OCI-LY3 (cell line): ENCODE measurements around the gene EFNA5.

Experiments used
- H2AFZ ChIP-seq: fragments of 200-600, 300-600 bp; shearing (Covaris generic); 2 replicates; pipeline ENCODE4 v1.6.0; 2014; ENCODE audit warnings: antibody characterized with exemption, low read depth, low read length
- H3K27ac ChIP-seq: fragments of 200-600, 300-600 bp; sonication (generic); 2 replicates; pipeline ENCODE4 v1.5.1; 2014; ENCODE audit warnings: mild to moderate bottlenecking, low read length, moderate library complexity, mixed read lengths
- H3K27me3 ChIP-seq: fragments of 200-600, 300-600 bp; sonication (generic); 2 replicates; pipeline ENCODE4 v1.6.1; 2014; ENCODE audit warnings: low read depth, low read length, mixed read lengths
- H3K36me3 ChIP-seq: fragments of 200-600, 300-600 bp; sonication (generic); replicated peaks from 2 replicates; pipeline ENCODE3; 2014; ENCODE audit warnings: low read depth, low read length, mixed read lengths
- H3K4me1 ChIP-seq: fragments of 300-600, 200-600 bp; sonication (generic); 2 replicates; pipeline ENCODE4 v1.6.1; 2014; ENCODE audit warnings: low read length, mixed read lengths
- H3K4me2 ChIP-seq: fragments of 200-600, 300-600 bp; sonication (generic); 2 replicates; pipeline ENCODE4 v1.6.1; 2014; ENCODE audit warnings: low read length, mixed read lengths
- H3K4me3 ChIP-seq: fragments of 300-600, 200-600 bp; sonication (generic); 2 replicates; pipeline ENCODE4 v1.5.1; 2014; ENCODE audit warnings: antibody characterized with exemption, mild to moderate bottlenecking, low read length, moderate library complexity
- H3K79me2 ChIP-seq: fragments of 300-600, 200-600 bp; shearing (Covaris generic); 2 replicates; pipeline ENCODE4 v1.6.1; 2014; ENCODE audit warnings: mild to moderate bottlenecking, low read length, mixed read lengths
- H3K9ac ChIP-seq: fragments of 300-600, 200-600 bp; shearing (Covaris generic); 2 replicates; pipeline ENCODE4 v1.6.0; 2014; ENCODE audit warnings: mild to moderate bottlenecking, low read length, moderate library complexity
- H3K9me3 ChIP-seq: fragments of 200-600, 300-600 bp; shearing (Covaris generic); 2 replicates; pipeline ENCODE4 v1.6.1; 2014; ENCODE audit warnings: low read length, mixed read lengths; ENCODE audit not compliant: insufficient read depth
- H4K20me1 ChIP-seq: fragments of 200-600, 300-600 bp; sonication (generic); 2 replicates; pipeline ENCODE4 v1.6.1; 2016; ENCODE audit warnings: low read length, mixed read lengths; ENCODE audit not compliant: insufficient read depth
- CTCF ChIP-seq: fragments of 200-600, 300-600 bp; sonication (generic); IDR thresholded peaks from 2 replicates; pipeline ENCODE4 v1.5.1; 2014; ENCODE audit warnings: antibody characterized with exemption, low read length, low read depth
- EZH2phosphoT487 ChIP-seq: fragments of 200-600 bp; shearing (Covaris generic); IDR thresholded peaks from 2 replicates; pipeline ENCODE4 v1.6.1; 2018; ENCODE audit warnings: antibody characterized with exemption, mixed run types, low read depth

Gene EFNA5

GRCh38 chr5:107612541-107612940, 58.2 kb downstream of the EFNA5 start:
- no peaks in the 10 kb centered on the region for H3K79me2 ChIP-seq
- H3K4me1 ChIP-seq: no peaks in the 10 kb centered on the region

GRCh38 chr5:107610798-107611197, 59.9 kb downstream of the EFNA5 start:
- Histone ChIP-seq H3K27ac (no peak overlapping the region), H3K4me1 (no peaks in the 10 kb centered on the region), H3K36me3 (no peaks in the 10 kb centered on the region), H2AFZ (no peak overlapping the region), H3K4me3 (no peak overlapping the region), H3K9ac (no peak overlapping the region), H3K4me2 (no peak overlapping the region), H4K20me1 (no peaks in the 10 kb centered on the region), H3K27me3 (no peaks in the 10 kb centered on the region), H3K9me3 (no peaks in the 10 kb centered on the region), H3K79me2 (no peaks in the 10 kb centered on the region)
- TF ChIP-seq EZH2phosphoT487 (no peak), CTCF (no peak)

More at GRCh38 chr5:107612541-107612940, 58.2 kb downstream of the EFNA5 start:
- Histone ChIP-seq H3K36me3 (no peaks in the 10 kb centered on the region), H4K20me1 (no peaks in the 10 kb centered on the region), H3K9me3 (no peaks in the 10 kb centered on the region), H3K27me3 (no peaks in the 10 kb centered on the region), H3K27ac (no peak overlapping the region), H3K4me2 (no peak overlapping the region), H2AFZ (no peak overlapping the region), H3K9ac (no peak overlapping the region), H3K4me3 (no peak overlapping the region)
- TF ChIP-seq EZH2phosphoT487 (no peak), CTCF (no peak)

- Histone ChIP-seq H3K4me3 (no peak overlapping the region), H3K4me1 (no peaks in the 10 kb centered on the region), H3K79me2 (no peaks in the 10 kb centered on the region), H3K9ac (no peak overlapping the region), H3K36me3 (no peaks in the 10 kb centered on the region), H3K9me3 (no peaks in the 10 kb centered on the region), H3K4me2 (no peak overlapping the region), H3K27me3 (no peaks in the 10 kb centered on the region), H3K27ac (no peak overlapping the region), H2AFZ (no peak overlapping the region), H4K20me1 (no peaks in the 10 kb centered on the region)
- no peak for TF ChIP-seq CTCF
- TF ChIP-seq EZH2phosphoT487: no peak
Observed at GRCh38 chr5:107607671-107608345, 62.9 kb downstream of the EFNA5 start.

GRCh38 chr5:107607196-107607595, 63.5 kb downstream of the EFNA5 start:
- Histone ChIP-seq H3K9ac (no peak overlapping the region), H3K4me3 (no peak overlapping the region), H3K27me3 (no peaks in the 10 kb centered on the region), H3K79me2 (no peaks in the 10 kb centered on the region), H4K20me1 (no peaks in the 10 kb centered on the region), H2AFZ (no peak overlapping the region), H3K4me2 (no peak overlapping the region), H3K4me1 (no peaks in the 10 kb centered on the region), H3K9me3 (no peaks in the 10 kb centered on the region), H3K27ac (no peak overlapping the region), H3K36me3 (no peaks in the 10 kb centered on the region)
- TF ChIP-seq CTCF (no peak), EZH2phosphoT487 (no peak)
